K562 (cell line): Measurements from ENCODE around the gene VPS35L. TPM values are rescaled to one million over a fixed set of nuclear protein-coding genes. Genes with fewer than 3 reads are reported as not detected.

Experiments
- ATAC-seq: fragments of 200-7000 bp; cut with Tn5 transposase; 3 replicates; pipeline ENCODE4 v1.9.1; 2020; ENCODE audit warnings: moderate library complexity
- BruUV-seq: library from RNA; stranded (reverse); fragments of 400-500 nt; replicated peaks from 2 replicates; lab custom pipeline; 2021; lab: Mats Ljungman, UMichigan
- CTCF ChIA-PET: fragments of 300-600 bp; formaldehyde crosslinking; extraction: SDS; loops from one replicate; lab custom pipeline; 2021; ENCODE audit warnings: low intra/inter-chr PET ratio; lab: Yijun Ruan, JAX
- POLR2A ChIA-PET: fragments of 300-600, 350-650 bp; sonication (Branson Sonifier 250); formaldehyde crosslinking; extraction: SDS; loops from one replicate; lab custom pipeline; 2021; ENCODE audit warnings: antibody characterized with exemption, inconsistent platforms; lab: Yijun Ruan, JAX
- DNase-seq, 4 experiments: peaks; one replicate each; pipeline versions ENCODE4 v3.0.0 to v3.0.0-alpha.2; 2011 to 2018; ENCODE audit warnings: low spot score in 3 of 4, mixed read lengths in 3 of 4; ENCODE audit errors: extremely low read depth in 1 of 4
- FAIRE-seq: peaks from 2 replicates; lab custom pipeline; 2011; peaks lifted over from hg19 to GRCh38; lab: Jason Lieb, UNC
- H2AFZ ChIP-seq: 2 replicates; pipeline ENCODE4 v1.6.0; 2011; ENCODE audit warnings: low read depth, low read length, control low read depth, inconsistent platforms
- H3K27ac ChIP-seq: fragments of 200-600 bp; 3 replicates; pipeline ENCODE4 v1.8.0; 2011; ENCODE audit warnings: low read depth, mild to moderate bottlenecking, control low read depth, inconsistent platforms, low read length, moderate library complexity, mixed read lengths; ENCODE audit errors: extremely low read depth
- H3K27me3 ChIP-seq, 2 experiments: fragments of 300-600 bp in 1 of 2; 2 replicates in 1 of 2; 3 replicates in 1 of 2; pipeline versions ENCODE4 v1.6.0 to v1.8.0; 2011; ENCODE audit warnings: inconsistent platforms in 2 of 2, low read length in 2 of 2, mild to moderate bottlenecking in 1 of 2, mixed read lengths in 1 of 2, moderate library complexity in 1 of 2; ENCODE audit not compliant: control insufficient read depth in 2 of 2, insufficient read depth in 2 of 2
- H3K36me3 ChIP-seq: fragments of 300-600 bp; 3 replicates; pipeline ENCODE4 v1.8.0; 2011; ENCODE audit warnings: mild to moderate bottlenecking, low read length, inconsistent platforms; ENCODE audit not compliant: control insufficient read depth, insufficient read depth
- H3K4me1 ChIP-seq, 2 experiments: fragments of 200-600 bp in 1 of 2; replicated peaks in 1 of 2; 2 replicates in 1 of 2; 3 replicates in 1 of 2; pipeline versions ENCODE4 v1.5.1 to v1.8.0; 2011; ENCODE audit warnings: inconsistent platforms in 2 of 2, low read length in 2 of 2, mild to moderate bottlenecking in 1 of 2, mixed read lengths in 1 of 2, moderate library complexity in 1 of 2; ENCODE audit not compliant: control insufficient read depth in 2 of 2, insufficient read depth in 2 of 2
- H3K4me2 ChIP-seq: 2 replicates; pipeline ENCODE4 v1.6.1; 2011; ENCODE audit warnings: low read length, control low read depth, inconsistent platforms, mixed read lengths; ENCODE audit not compliant: insufficient read depth
- H3K4me3 ChIP-seq: fragments of 200-600 bp; sonication (generic), shearing (Covaris generic); 2 replicates; pipeline ENCODE4 v1.5.1; 2016; ENCODE audit warnings: control low read depth, inconsistent platforms
- H3K79me2 ChIP-seq: fragments of 200-600 bp; 3 replicates; pipeline ENCODE4 v1.8.0; 2011; ENCODE audit warnings: low read length, inconsistent platforms; ENCODE audit not compliant: control insufficient read depth, insufficient read depth
- H3K9ac ChIP-seq, 2 experiments: 2 replicates each; pipeline versions ENCODE4 v1.6.0 to v1.6.1; 2011; ENCODE audit warnings: low read depth in 2 of 2, low read length in 2 of 2, control low read depth in 1 of 2, inconsistent platforms in 1 of 2, mild to moderate bottlenecking in 1 of 2, mixed read lengths in 1 of 2; ENCODE audit not compliant: insufficient read depth in 1 of 2
- H3K9me1 ChIP-seq: one replicate; pipeline ENCODE4 v1.6.0; 2011; ENCODE audit warnings: inconsistent platforms, mild to moderate bottlenecking, low read length, moderate library complexity; ENCODE audit not compliant: control insufficient read depth, insufficient read depth
- H3K9me3 ChIP-seq: replicated peaks from 2 replicates; pipeline ENCODE4 v1.5.1; 2011; ENCODE audit warnings: low read depth, low read length, inconsistent platforms; ENCODE audit not compliant: control insufficient read depth, insufficient read depth
- H4K20me1 ChIP-seq: replicated peaks from 2 replicates; pipeline ENCODE4 v1.6.1; 2011; ENCODE audit warnings: low read length, inconsistent platforms, mixed read lengths; ENCODE audit not compliant: control insufficient read depth, insufficient read depth
- BCOR ChIP-seq: fragments of 450-650 bp; IDR thresholded peaks from 2 replicates; pipeline ENCODE4 v1.6.1; 2016
- EP400 ChIP-seq: fragments of 450-650 bp; IDR thresholded peaks from 2 replicates; pipeline ENCODE4 v1.6.1; 2017; ENCODE audit warnings: antibody characterized with exemption, mild to moderate bottlenecking, moderate library complexity
- HMG20A ChIP-seq: fragments of 450-650 bp; formaldehyde crosslinking; conservative IDR thresholded peaks from 2 replicates; pipeline ENCODE4 v1.4.0; 2020; ENCODE audit warnings: mild to moderate bottlenecking, mixed read lengths
- MBD2 ChIP-seq: sonication (generic); IDR thresholded peaks from 2 replicates; pipeline ENCODE4 v1.6.1; 2016; ENCODE audit warnings: low read depth, borderline replicate concordance
- NCOA1 ChIP-seq: fragments of 450-650 bp; IDR thresholded peaks from 2 replicates; pipeline ENCODE4 v1.6.1; 2016; ENCODE audit warnings: low read depth
- NUFIP1 ChIP-seq: fragments of 450-650 bp; IDR thresholded peaks from 2 replicates; pipeline ENCODE4 v1.6.1; 2018; ENCODE audit not compliant: partially characterized antibody
- POLR2B ChIP-seq: fragments of 450-650 bp; IDR thresholded peaks from 2 replicates; pipeline ENCODE4 v1.6.1; 2018; ENCODE audit warnings: low read depth; ENCODE audit not compliant: partially characterized antibody
- POLR3A ChIP-seq: IDR thresholded peaks from 2 replicates; pipeline ENCODE4 v1.6.1; 2011; ENCODE audit warnings: borderline replicate concordance, mild to moderate bottlenecking, moderate library complexity; ENCODE audit not compliant: insufficient read length, insufficient read depth; ENCODE audit errors: extremely low read depth
- RBFOX2 ChIP-seq: fragments of 200-400 bp; formaldehyde crosslinking; IDR thresholded peaks from 2 replicates; pipeline ENCODE4 v1.6.1; 2017; ENCODE audit warnings: low read depth, mild to moderate bottlenecking, low read length, moderate library complexity
- SUPT5H ChIP-seq: fragments of 450-650 bp; IDR thresholded peaks from 2 replicates; pipeline ENCODE4 v1.6.1; 2016
- TAF15 ChIP-seq: fragments of 200-400 bp; formaldehyde crosslinking; IDR thresholded peaks from 2 replicates; pipeline ENCODE4 v1.6.1; 2017; ENCODE audit warnings: mild to moderate bottlenecking, low read depth, low read length, moderate library complexity
- ZBED1 ChIP-seq: IDR thresholded peaks from 2 replicates; pipeline ENCODE4 v1.6.1; 2014
- ZBTB7A ChIP-seq: IDR thresholded peaks from 2 replicates; pipeline ENCODE4 v1.6.1; 2011; ENCODE audit warnings: low read depth, mild to moderate bottlenecking, low read length, moderate library complexity, borderline replicate concordance; ENCODE audit not compliant: control insufficient read depth
- ZKSCAN8 ChIP-seq: fragments of 200-800 bp; sonication (Bioruptor generic); IDR thresholded peaks from 2 replicates; pipeline ENCODE4 v1.6.1; 2016; ENCODE audit warnings: missing genetic modification characterization, missing compliant biosample characterization
- ZNF583 ChIP-seq: fragments of 250-450 bp; sonication (Bioruptor Pico); IDR thresholded peaks from 2 replicates; pipeline ENCODE4 v1.4.0; 2020
- ZNF766 ChIP-seq: fragments of 200-800 bp; sonication (Bioruptor generic); conservative IDR thresholded peaks from 2 replicates; pipeline ENCODE4 v1.6.1; 2016; ENCODE audit warnings: missing genetic modification characterization, missing compliant biosample characterization
- WGBS: fragments of 100-300 bp; shearing (Covaris generic); methylation state at CpG from one replicate; pipeline ENCODE4 v1.1.6; 2016; ENCODE audit warnings: low coverage, mixed read lengths; ENCODE audit not compliant: insufficient coverage; ENCODE audit errors: missing lambda C conversion rate; 5-methylcytosine and 5-hydroxymethylcytosine counted together
- in situ Hi-C: fragments of 300-500 bp; cut with MboI; formaldehyde crosslinking; loops from 4 replicates; pipeline ENCODE4 v1.15.0; 2018; ENCODE audit warnings: inconsistent platforms, mixed read lengths
- intact Hi-C: fragments of 100-400 bp; cut with micrococcal nuclease; formaldehyde crosslinking; loops from 2 replicates; pipeline ENCODE4 v1.14.2; 2022
- polyA plus RNA-seq, 8 experiments: library from polyadenylated mRNA; depleted of rRNA in 4 of 8; stranded (reverse) in 5 of 8; unstranded in 3 of 8; fragments of >200 nt; fragmentation: Nextera tagmentation in 2 of 8; fragmentation: Illumina TruSeq in 1 of 8; extraction: Ambion mirVana in 2 of 8; extraction: Trizol in 1 of 8; gene quantifications; 2 replicates each; pipeline versions ENCODE4 v1.2.1 to v1.2.3, GENCODE V29; 2011 to 2014; ENCODE audit warnings: inconsistent platforms in 1 of 8, missing spikeins in 1 of 8
- total RNA-seq, 7 experiments: library from RNA; depleted of rRNA in 6 of 7; stranded (reverse); fragments of >200 nt in 6 of 7; fragmentation: Illumina TruSeq in 2 of 7; extraction: Trizol in 2 of 7; gene quantifications; 2 replicates each; pipeline versions ENCODE4 v1.2.1 to v1.2.3, GENCODE V29; 2011 to 2021; ENCODE audit warnings: low replicate concordance in 1 of 7
- TF ChIP-seq, protein P1 (sequence below): fragments of 250-450 bp; sonication (Bioruptor Pico); IDR thresholded peaks from 2 replicates; pipeline ENCODE4 v1.9.0; 2021; ENCODE audit warnings: mild to moderate bottlenecking, inconsistent platforms
- TF ChIP-seq, protein P2 (sequence below): sonication (generic); formaldehyde crosslinking; IDR thresholded peaks from 2 replicates; pipeline ENCODE4 v1.8.0; 2022; ENCODE audit warnings: mild to moderate bottlenecking, missing genetic modification reagents
- TF ChIP-seq, protein P3 (sequence below): fragments of 250-450 bp; sonication (Bioruptor Pico); IDR thresholded peaks from 2 replicates; pipeline ENCODE4 v1.5.0; 2021; ENCODE audit warnings: mild to moderate bottlenecking, borderline replicate concordance

VPS35L gene
- total and polyA plus RNA-seq, 9 of the 15 experiments (the other 6 are each of a cell fraction or from before 2014, with no cell fraction given) = 10.2 to 30.4 (median 20.1) TPM

DNA sequence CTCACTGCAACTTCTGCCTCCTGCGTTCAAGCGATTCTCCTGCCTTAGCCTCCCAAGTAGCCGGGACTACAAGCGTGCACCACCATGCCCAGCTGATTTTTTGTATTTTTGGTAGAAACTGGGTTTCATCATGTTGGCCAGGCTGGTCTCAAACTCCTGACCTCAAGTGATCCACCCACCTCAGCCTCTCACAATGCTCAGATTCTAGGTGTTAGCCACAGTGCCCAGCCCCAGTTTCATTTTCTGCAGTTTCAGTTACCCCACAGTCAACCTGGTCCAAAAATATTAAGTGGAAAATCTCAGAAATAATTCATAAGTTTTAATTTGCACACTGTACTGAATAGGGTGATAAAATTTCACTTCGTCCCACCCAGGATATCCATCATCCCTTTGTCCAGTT, 133.8 kb downstream of the VPS35L start (continued):
- TF ChIP-seq HMG20A (no peak), SUPT5H (no peak), RBFOX2 (no peak), POLR2B (no peak)
- TF ChIP-seq, protein P1, sequence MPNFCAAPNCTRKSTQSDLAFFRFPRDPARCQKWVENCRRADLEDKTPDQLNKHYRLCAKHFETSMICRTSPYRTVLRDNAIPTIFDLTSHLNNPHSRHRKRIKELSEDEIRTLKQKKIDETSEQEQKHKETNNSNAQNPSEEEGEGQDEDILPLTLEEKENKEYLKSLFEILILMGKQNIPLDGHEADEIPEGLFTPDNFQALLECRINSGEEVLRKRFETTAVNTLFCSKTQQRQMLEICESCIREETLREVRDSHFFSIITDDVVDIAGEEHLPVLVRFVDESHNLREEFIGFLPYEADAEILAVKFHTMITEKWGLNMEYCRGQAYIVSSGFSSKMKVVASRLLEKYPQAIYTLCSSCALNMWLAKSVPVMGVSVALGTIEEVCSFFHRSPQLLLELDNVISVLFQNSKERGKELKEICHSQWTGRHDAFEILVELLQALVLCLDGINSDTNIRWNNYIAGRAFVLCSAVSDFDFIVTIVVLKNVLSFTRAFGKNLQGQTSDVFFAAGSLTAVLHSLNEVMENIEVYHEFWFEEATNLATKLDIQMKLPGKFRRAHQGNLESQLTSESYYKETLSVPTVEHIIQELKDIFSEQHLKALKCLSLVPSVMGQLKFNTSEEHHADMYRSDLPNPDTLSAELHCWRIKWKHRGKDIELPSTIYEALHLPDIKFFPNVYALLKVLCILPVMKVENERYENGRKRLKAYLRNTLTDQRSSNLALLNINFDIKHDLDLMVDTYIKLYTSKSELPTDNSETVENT (CRISPR knock-in tag) = no peak
- TF ChIP-seq, protein P2, sequence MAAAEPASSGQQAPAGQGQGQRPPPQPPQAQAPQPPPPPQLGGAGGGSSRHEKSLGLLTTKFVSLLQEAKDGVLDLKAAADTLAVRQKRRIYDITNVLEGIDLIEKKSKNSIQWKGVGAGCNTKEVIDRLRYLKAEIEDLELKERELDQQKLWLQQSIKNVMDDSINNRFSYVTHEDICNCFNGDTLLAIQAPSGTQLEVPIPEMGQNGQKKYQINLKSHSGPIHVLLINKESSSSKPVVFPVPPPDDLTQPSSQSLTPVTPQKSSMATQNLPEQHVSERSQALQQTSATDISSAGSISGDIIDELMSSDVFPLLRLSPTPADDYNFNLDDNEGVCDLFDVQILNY = no peak
- TF ChIP-seq, all 486 proteins: peak for 0

DNA sequence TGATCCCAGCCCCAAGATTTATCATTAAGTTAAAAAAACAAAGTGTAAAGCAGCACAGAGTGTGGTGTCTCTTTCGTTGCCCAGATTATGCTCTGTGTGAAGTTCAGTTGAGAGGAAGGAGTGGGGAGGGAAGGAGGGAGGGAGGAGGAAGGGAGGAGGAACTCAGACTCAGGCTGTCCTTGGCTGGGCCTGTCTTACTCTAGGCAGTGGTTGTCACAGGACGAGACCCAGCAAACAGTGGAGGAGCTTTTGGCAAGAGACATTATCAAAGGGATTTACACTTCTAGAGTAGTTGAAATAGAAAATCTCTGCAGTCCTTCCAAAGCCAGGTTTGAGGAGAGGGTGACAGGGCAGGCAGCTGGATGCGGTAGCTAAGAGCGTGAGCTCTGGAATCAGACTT, 134.7 kb downstream of the VPS35L start:
- no peaks in the 10 kb centered on the region for H3K9me3 ChIP-seq
- H2AFZ ChIP-seq = no peak overlapping the region
- ChIA-PET CTCF (no interaction called here), POLR2A (interaction anchor here (0.6 to 0.8 kb wide), 3 partner anchors 9 to 52 kb away, joined by 3 read pairs; no protein-coding TSS in a partner anchor)
- no peaks in the 10 kb centered on the region; the same call in 1 of the 2 replicates for H4K20me1 ChIP-seq
- no TSS peak for BruUV-seq
- no peak overlapping the region for H3K4me3 ChIP-seq
- H3K79me2 ChIP-seq = no peaks in the 10 kb centered on the region
- intact Hi-C loops = no loop called here
- H3K4me2 ChIP-seq = no peak overlapping the region
- in situ Hi-C loops = no loop called here
- FAIRE-seq (no peak), DNase-seq (no peak), ATAC-seq (no peak)
- no peaks in the 10 kb centered on the region for H3K9me1 ChIP-seq
- 54% methylated on average over 4 of the region's 4 CpGs for WGBS
- H3K27me3 ChIP-seq = no peaks in the 10 kb centered on the region
- H3K36me3 ChIP-seq = peaks cover 2% of the 10 kb centered on the region; the same call in 1 of the 3 replicates
- H3K27ac ChIP-seq = no peak overlapping the region
- no peaks in the 10 kb centered on the region; a peak in 1 of 5 replicates for H3K4me1 ChIP-seq
- H3K9ac ChIP-seq = no peak overlapping the region
- TF ChIP-seq ZBTB7A (no peak), EP400 (no peak), BCOR (no peak), NCOA1 (no peak), TAF15 (no peak), NUFIP1 (no peak), ZNF766 (CRISPR knock-in tag) (no peak), POLR3A (no peak), ZBED1 (no peak), ZNF583 (CRISPR knock-in tag) (no peak), MBD2 (no peak), ZKSCAN8 (CRISPR knock-in tag) (no peak)
- TF ChIP-seq, protein P3, sequence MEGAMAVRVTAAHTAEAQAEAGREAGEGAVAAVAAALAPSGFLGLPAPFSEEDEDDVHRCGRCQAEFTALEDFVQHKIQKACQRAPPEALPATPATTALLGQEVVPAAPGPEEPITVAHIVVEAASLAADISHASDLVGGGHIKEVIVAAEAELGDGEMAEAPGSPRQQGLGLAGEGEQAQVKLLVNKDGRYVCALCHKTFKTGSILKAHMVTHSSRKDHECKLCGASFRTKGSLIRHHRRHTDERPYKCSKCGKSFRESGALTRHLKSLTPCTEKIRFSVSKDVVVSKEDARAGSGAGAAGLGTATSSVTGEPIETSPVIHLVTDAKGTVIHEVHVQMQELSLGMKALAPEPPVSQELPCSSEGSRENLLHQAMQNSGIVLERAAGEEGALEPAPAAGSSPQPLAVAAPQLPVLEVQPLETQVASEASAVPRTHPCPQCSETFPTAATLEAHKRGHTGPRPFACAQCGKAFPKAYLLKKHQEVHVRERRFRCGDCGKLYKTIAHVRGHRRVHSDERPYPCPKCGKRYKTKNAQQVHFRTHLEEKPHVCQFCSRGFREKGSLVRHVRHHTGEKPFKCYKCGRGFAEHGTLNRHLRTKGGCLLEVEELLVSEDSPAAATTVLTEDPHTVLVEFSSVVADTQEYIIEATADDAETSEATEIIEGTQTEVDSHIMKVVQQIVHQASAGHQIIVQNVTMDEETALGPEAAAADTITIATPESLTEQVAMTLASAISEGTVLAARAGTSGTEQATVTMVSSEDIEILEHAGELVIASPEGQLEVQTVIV (CRISPR knock-in tag) = no peak
